Pulmonary artery endothelial cell (primary cell): ENCODE results near the gene LIFR. TPM values are rescaled to one million over a fixed set of nuclear protein-coding genes. Genes with fewer than 3 reads are reported as not detected.

ENCODE experiments used
- DNase-seq: peaks from one replicate; pipeline ENCODE4 v3.0.0-alpha.2; 2011; ENCODE audit warnings: low read depth, low spot score
- total RNA-seq: library from RNA; depleted of rRNA; stranded (reverse); fragments of >200 nt; gene quantifications from 2 replicates; pipeline ENCODE4 v1.2.3, GENCODE V29; 2014

Gene LIFR
- total RNA-seq, 1 donor from 2014 or later = 35.8 TPM

DNA sequence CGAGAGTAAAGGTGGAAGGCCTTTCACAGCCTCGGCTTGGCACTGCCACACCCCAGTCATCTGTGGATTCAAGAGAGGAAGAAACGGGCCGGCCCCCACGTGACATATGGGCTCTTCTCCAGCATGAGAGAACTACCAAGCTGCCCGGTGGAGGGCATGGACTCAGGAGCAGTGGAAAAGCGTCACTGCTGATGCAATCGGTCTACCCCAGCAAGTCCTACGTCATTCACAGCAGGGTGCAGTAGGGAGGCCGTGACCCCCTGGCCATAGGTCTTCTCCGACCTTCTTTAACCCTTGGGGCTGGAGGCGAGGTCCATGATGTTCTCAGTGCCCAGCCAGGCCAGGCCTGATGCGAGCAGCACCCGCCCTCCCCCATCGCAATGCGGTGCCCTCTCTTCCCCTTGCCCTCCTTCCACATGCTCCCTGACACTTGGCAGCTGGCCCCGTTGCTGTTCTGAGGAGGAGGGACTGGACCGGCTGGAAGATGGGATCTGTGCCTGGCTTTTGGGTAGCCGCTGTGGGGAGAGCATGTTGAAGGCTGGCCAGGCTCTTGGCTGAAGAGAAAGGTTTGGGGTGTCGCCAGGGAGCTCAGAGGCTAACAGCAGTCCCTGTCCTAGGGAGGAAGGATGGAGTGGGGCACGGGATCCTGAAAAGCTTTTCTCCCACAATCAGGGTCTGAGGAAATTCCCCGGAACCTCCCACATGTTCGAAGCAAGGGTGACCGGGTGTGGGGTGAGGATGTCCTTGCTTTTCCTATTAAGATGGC lies 89.8 kb downstream of the LIFR start:
- DNase-seq = peak; percentile 57

DNA sequence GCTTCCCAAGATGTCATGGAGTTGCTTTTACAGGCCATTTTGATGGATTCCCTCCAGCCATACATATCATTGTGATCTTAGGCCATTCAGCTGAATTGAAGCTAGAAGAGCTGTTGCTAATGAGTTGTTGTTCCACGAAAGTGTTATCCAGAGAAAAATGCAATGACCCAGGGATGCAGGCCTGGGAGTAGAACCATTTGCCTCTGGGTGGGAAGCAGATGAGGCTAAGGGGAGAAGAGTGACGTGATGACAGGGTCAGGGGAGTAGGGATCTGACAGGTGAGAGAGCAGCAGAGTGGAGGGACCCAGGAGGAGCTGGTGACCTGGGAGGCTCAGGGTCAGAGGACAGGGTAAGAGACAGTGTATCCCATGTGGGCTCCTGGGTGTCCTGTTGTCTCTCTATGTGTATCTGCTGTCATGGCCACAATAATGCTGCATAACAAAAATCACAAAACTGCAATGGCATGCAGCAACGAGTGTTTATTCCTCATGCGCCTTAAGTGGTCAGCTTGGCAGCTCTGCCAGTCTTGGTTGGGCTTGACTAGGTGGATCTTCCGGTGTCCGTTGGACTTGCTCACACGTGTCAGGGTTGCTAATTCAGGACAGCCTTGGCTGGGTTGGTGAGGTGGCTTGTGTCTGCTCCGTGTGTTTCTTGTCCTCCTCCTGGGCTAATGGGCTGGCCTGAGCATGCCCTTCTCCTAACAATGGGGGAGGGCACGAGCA lies 90.6 kb downstream of the LIFR start:
- DNase-seq = no peak

DNA sequence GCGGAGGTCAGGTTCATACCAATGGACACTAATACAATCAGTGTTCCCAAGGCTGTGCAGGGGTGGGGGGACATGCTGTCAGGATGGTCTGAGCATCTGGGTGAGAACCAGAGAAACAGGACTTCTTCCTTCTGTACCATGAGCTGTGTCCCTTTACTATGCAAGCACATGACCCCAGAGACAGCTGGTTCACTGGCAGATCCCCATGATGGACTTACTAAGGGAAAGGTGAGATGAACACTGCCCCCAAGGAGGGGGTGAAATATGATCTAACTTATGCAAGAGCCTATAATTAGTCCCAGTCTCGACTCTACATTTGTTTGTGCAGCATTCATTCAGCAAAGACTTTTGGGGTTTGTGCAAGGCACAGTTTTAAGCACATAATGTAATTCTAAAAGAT lies 91.4 kb downstream of the LIFR start:
- no peak for DNase-seq

DNA sequence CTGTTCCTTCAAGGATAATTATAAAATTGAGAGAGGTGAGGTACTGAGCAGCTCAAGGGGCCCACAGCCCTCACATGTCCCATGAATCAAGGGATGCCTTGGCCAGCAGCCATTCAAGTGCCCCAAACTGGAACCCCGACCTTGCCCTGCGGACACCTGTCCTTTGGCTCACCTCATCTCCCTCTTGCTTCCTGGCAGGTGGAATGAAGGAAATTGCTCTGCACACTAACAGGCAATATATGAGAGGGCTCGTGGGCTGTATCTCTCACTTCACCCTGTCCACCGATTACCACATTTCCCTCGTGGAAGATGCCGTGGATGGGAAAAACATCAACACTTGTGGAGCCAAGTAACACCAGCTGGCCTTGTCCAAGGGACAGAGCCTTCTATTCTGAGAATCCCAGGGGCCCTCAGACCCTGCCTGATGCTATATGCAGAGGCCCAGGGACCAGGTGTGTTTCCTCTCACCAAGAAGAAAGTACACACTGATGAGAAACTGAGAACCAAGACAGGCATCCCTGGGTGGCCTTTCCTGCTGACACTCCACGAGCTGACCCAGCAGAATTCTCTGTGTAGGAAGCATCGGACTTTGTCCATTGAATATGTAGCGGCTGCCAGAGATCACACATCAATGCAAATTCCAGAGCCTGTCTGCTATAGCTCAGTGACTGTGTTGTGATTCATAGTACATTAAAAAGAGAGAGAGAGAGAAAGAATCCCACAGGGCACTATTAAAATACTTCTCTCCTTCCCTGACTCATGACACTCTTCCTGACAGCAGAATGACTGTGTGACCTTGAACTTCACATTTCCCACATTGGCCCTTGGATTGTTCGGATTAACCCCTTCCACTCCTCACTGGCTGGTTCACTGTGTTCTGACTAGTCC lies 92.6 kb downstream of the LIFR start:
- peak; percentile 77 for DNase-seq

DNA sequence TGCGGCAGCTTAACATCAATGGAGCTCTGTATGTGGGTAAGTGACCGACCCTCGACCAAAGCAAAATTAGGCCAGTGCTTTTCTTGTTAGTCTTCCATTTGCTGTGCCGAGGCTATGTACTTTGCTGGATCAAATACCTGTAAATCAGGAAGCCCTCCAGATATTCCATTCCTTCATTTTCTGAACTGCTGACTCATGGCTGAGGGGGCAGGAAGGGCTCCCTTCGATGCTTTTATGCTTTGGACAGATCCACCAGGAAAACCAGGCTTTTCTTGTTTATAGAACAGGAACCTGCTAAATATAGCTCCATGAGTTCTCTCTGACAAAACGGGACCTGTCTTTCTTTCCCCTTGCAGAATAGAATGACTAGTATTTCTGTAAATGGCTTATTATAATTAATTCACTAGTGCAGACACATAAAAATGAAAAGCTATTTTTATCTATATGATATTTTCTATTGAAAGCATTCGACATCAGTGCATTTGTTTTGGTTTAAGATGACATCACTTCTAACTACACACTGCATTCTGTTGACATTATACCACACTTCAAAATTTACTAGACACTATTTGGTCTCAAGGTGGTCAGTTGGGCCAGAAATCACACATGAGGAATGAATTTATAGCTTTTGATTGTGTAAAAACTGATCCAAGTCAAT lies 93.3 kb downstream of the LIFR start:
- DNase-seq = no peak

DNA sequence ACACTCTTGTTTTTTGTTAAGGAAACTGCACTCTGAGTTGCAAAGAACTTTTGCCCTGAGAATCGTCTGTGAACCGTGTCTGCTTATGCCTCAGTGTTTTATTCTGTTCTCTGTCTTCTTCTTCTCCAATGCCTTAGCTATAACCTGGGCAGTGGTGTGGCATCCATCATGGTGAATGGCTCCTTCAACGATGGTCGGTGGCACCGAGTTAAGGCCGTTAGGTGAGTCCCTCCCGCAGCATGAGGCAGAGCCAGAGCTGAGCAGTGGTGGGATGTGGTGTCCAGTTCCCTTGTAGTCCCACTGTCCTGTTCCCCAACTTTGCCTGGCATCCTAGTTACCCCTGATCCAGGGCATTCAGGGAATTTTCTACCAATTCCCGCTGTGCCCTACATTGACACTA lies 98.3 kb downstream of the LIFR start:
- DNase-seq = no peak

DNA sequence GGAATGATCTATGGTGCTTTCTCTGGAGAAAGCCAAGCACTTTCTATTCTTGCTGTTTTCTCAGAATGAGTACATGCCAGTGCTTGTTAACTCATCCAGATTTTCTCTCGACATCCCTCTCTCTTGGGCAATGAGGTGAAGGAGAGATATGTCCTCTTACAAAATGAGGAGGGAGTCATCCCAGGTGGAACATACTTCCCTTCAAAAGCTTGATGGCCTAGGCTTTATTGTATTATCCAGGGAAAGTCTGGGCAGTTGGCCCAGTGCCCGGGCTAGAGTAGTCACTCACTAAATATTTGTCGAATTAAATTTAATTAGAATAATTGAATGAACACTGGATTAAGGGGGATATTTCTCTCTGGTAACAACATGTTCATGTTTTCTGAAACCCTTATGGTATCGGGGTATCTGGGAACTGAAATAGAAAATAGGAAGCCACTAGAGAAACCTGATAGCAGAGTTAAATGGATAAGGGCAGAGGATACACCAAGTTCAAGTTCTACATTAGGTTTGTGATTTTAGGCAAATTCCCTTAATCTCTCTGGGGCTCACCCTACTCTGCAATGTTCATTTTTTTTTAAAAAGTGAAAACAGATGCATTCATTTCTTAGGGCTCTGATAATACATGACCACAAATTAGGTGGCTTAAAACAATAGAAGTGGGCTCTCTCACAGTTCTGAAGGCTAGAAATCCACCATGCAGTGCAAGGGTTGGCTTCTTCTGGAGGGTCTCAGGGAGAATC lies 99.6 kb downstream of the LIFR start:
- DNase-seq = no peak

DNA sequence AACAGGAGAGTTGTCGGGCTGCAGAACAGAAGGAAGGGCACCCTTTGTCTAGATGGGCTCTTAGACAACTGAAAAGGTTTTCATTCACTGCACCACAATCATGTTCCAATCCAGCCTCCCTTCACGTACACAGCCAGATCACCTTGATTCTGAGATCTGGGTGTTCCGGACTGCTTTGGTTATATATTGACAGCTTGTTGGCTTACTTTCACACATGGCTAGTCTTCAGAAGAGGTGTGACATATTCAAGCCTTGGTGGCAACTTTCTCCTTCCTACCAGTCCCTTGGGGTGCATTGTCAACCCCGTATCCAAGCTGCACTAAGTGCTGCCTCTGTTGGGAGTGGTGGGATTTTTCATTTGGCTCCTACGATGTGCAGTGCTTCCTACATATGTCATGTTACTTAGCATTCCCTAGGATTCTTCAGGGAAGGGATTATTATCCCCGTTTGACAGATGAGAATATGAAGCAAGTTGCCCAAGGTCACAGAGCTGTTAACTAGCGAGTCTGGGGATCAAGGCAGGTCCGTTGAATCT lies 100.6 kb downstream of the LIFR start:
- no peak for DNase-seq

DNA sequence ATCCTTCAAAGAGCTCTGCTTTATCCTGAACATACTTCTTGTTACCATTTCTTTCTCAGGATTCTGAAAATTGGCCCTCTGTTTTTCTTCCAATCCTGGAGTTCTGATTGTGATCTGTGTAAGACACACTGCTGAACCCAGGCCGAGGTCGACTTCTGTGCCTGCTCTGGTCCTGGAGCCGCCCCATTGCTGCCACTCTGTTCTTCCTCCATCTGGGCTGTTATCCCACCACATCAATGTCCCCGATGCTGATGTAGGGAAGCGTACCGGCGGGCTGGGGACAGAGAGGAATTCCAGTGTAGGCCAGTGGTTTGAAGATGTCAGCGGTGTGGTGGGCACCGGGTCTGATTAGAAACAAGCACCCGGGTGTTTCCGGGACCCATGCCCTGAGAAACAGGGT lies 102.5 kb downstream of the LIFR start:
- DNase-seq = no peak

DNA sequence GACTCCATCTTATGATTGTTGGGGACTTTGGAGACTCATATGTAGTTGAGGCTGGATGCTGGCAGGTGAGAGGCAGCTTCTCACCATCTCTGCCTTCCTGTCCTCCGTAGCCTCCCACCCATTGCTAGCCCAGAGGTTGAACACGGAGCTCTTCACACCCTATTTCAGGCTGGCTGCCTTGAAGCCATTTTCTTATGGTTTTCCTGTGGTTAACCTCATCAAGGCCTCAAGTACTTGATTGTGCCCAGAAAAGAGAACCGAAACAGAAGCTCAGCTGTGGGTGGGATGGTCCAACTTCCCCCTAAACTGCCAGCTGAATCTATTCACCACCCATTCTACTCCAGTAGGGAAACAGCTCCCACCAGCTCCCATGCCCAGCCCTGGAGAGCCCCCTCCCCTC lies 102.9 kb downstream of the LIFR start:
- no peak for DNase-seq

DNA sequence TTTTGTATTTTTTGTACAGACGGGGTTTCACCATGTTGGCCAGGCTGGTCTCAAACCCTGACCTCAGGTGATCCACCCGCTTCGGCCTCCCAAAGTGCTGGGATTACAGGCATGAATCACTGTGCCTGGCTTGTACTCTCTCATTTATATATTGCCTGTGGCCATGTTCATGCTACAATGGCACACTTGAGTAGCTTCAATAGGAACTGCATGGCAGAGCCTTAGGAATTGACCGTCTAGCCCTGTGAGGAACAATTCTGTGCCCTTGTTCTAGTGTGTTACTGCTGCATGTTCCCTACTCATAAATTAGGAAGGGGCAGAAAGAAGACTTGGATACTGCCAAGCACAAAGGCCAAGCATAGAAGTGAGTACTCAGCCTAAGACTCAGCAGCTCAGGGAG lies 104.2 kb downstream of the LIFR start:
- no peak for DNase-seq

DNA sequence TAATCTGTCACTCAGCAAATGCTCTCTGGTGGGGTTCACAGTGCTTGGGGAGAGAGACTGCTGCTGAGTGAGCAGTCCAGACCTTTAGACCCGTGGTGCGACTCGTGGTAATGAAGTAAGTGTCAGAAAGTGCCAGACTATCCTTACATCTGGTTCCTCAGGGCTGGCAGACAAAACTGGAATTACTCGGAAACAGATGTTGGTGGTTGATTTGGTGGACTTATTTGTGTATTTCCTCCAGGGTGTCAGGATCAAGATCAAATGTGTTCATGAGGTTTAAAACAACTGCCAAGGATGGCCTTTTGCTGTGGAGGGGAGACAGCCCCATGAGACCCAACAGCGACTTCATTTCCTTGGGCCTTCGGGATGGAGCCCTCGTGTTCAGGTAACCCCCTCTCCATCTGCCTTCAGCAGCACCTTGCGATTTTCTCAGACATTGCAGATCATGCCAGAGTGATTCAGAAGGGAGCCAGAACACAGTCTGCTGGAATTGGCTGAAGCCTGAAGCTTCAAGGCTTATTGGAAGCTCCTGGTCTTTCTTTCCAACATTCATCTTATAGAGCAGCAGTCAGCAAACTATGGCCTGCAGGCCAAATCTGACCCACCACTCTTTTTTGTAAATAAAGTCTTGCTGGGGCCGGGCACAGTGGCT lies 105.2 kb downstream of the LIFR start:
- no peak for DNase-seq

DNA sequence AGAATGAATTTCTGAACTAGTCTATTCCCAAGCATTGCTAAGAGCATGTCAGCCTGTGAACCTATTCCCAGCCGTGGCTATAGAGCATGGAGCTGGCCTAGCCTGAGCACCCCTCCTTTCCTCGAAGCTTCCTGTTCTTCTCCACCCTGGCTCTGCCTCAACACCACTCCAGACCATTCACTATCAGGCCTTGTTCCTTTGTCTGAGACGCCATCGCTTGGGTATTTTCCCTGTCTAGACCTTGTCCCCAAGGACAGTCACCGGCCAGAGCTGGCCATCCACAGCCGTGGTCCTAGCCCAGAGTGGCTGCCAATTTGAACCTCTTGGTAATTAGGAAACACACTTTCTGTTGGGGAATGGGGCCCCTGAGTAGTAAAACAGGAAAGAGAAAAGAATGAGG lies 105.8 kb downstream of the LIFR start:
- no peak for DNase-seq

DNA sequence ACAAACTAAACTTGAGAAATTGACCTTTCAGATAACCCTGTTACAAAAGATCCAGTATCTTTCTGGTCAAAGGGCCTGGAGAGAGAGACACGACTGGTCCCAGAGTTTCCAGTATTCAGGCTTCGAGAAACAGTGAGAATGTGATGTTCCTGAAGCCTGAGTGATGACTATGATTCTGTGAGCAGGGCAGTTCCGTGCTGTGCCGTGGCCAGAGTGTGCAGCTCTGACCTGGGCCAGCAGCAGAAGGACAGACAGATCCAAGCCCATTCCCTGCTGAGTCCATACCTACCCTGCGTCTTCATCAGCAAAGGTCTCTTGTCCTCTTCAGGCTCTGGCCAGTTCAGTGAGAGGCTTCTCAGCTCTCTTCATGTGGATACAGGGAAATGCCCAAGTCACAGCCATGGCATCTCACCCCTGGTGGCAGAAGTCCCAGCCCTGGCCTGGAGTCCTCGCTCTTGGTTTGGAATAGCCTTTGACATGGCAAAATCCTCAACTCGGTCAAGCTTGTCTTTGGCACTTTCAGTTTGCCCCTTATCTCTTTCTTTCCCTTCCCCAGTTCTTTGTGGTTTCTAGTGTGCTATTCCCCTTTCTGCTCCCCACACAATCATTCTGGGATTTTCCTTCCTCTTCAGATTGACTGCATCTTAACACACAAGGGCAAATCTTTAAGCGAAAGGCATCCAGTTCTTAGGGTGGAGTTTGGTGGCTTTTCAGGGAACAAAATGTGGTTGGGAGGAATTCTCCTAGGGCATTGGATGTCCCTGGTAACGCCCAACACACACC lies 107.7 kb downstream of the LIFR start:
- DNase-seq = no peak

DNA sequence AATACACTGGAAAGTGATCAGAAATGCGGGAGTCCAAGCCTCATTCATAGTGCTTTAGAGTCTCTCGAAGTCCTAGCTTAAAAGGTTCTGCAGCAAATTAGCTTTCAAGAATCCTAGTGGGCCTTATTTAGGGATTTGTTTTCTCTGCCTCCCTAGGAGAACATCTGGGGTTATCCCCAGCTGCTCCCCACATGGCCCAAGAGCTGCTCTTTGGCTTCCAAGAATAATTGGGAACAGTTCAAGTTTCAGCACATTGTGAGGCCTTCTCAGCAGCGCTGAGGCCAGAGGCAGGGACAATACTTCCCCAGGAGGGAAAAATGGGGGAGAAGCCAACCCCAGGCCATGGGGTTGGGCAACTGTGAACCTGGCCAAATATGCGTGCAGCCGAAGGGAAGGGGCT lies 108.7 kb downstream of the LIFR start:
- DNase-seq = no peak

DNA sequence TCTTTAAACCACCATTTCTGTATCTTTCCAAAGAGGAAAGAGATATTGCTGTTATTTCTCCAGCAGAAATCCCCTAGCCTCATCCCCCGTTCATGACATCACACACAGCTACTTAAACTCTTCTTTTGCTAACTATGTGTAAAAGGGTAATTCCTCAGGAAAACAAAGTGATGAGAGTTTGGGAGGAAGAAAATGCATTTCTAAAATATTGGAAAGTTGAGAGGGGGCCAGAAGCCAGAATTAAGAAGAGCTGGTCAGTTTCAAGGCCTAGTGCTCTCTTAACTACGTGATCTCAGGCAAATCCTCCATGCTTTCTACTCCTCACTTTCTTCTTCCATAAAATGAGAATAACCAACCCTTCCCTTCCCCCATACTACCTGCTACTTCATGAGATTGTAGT lies 109.4 kb downstream of the LIFR start:
- no peak for DNase-seq

DNA sequence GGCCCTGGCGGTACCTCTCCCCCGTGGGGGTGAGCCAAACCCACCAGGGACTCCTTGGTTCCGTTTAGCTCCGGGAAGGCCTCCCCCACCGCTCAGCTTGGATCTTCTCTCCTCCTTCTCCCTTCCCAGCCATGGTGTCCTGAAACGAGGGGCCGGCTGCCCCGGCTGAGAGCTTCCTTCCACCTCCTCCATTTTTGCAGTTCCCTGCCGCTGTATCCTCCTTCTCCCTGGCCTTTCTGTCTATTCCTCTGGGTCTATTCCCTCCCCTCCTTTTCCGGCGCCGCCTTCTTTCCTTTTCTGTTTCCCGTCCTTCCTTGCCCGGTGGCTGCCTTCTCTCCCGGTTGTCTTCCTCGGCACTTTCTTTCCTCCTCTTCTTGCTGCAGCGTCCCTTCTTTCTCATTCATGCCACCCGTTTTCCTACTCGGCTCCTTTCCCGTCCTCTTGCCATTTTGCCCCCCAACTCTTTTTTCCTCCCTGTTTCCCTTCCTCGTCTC lies 110.4 kb downstream of the LIFR start:
- DNase-seq = no peak

DNA sequence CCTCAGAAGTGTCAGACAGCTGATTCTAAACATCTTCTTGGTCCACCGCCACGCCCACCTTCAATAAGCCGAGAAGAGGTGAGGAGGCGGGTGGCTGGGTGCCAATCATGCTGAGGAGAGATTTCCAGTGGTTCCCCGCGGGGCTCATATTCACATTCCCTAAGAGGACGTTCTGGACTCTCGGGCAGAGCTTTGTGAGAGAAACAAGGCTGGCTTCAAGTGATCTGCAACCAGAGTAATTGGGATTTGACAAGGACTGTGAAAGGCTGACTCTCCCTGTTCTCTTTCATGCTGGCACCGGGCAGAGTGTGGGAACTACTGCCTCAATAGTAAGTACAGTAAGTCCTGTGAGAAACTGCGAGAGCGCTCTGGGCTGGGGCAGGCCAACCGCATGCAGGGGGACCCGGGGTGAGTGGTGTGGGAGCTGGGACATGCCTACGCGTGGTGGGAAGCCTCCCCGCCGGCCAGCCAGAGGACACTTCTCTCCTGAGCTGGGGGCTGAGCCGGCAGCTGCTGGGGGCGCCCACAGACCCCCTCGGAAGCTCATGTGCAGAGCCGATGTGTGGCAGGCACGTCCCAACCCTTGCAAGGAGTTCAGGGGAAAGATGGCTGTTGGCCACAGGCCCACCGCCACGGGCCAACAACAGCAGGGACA lies 110.9 kb downstream of the LIFR start:
- DNase-seq = no peak

DNA sequence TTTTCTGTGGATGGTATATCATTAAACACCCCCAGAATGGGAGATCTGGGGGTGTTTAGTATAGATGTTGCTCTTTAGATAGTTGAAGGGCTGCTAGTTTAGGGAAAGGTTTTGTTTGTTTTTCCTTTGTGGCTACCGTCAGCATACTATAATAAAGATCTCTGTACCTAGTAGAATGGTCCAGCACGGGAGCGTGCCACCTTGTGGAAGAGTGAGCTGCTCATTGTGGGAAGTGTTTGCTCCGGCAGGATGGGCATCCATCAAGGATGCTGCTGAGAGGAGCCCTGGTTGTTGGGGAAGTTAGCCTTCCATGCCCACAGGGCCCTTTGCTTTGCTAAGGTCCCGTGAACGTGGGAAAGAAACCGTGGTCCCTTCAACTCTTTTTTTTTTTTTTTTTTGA lies 113.1 kb downstream of the LIFR start:
- no peak for DNase-seq
